ENCODE measurements around the gene LRRC8C.

DNA sequence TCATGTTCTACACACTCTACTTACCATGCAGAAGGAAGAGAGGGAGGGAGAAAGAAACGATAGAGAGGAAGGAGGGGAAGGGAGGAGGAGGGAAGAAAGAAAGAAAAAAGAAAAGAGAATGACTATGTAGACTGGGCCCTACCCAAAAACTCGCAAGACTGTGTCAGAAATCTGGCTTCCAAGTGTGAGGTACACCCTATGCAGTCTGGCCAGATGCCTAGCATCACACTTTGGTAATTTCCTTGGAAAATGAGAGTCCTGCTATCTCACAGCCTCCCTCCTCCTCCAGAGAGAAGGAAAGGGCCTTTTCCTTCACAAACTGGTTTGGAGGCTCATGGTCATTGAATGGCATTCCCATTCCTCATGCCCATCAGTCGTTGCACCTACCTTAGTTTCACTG lies 101.5 kb downstream of the LRRC8C start:
- TF ChIP-seq EZH2 (IDR thresholded peaks at IDR 0.05; ENCODE audit: insufficient read depth, poor library complexity, severe bottlenecking) (no peak), EZH2phosphoT487 (IDR thresholded peaks at IDR 0.05; ENCODE audit: insufficient read depth, low read depth) (no peak)
